ENCODE measurements around the gene SLC25A34. TPM values are rescaled to one million over a fixed set of nuclear protein-coding genes. Genes with fewer than 3 reads are reported as not detected.

SLC25A34 gene
- total RNA-seq, 1 experiment from 2014 or later = 1.1 TPM

DNA sequence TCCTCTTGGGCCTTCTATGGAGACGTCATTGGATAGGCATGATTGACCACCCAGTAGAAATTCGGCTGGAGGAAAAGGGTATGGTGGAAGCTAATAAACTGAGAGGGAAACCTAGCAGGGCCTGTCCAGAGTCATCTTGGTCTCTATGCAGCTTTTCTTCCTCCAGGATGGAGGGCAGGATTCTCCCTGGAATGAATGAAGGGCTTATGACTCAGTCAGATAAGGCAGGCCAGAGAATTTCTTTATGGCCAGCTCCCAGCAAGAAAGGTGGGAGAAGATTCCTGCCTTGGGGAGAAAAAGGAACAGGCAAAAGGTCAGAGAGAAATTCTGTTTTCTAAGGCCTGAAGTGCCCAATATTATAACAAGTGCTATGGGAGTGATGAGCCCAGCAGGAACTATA lies 39.6 kb downstream of the SLC25A34 start:
- ChIA-PET CTCF (interaction anchor here (0.7 to 3.2 kb wide), 4 partner anchors 16 to 73 kb away, joined by 3 to 12 read pairs (median 6); no protein-coding TSS in a partner anchor), POLR2A (no interaction called here)

More for the DNA sequence above, 39.6 kb downstream of the SLC25A34 start:
- H3K9me3 Mint-ChIP-seq = no peaks in the 10 kb centered on the region
- no peak overlapping the region for H3K27ac Mint-ChIP-seq
- peaks cover 73% of the 10 kb centered on the region for H3K36me3 Mint-ChIP-seq
- no peaks in the 10 kb centered on the region for H3K27me3 Mint-ChIP-seq (ENCODE audit: low read depth)
- H3K4me3 Mint-ChIP-seq = no peak overlapping the region
- H3K4me1 Mint-ChIP-seq = no peaks in the 10 kb centered on the region
- DNase-seq (ENCODE audit: low spot score) = no peak
- TF ChIP-seq, protein P1, sequence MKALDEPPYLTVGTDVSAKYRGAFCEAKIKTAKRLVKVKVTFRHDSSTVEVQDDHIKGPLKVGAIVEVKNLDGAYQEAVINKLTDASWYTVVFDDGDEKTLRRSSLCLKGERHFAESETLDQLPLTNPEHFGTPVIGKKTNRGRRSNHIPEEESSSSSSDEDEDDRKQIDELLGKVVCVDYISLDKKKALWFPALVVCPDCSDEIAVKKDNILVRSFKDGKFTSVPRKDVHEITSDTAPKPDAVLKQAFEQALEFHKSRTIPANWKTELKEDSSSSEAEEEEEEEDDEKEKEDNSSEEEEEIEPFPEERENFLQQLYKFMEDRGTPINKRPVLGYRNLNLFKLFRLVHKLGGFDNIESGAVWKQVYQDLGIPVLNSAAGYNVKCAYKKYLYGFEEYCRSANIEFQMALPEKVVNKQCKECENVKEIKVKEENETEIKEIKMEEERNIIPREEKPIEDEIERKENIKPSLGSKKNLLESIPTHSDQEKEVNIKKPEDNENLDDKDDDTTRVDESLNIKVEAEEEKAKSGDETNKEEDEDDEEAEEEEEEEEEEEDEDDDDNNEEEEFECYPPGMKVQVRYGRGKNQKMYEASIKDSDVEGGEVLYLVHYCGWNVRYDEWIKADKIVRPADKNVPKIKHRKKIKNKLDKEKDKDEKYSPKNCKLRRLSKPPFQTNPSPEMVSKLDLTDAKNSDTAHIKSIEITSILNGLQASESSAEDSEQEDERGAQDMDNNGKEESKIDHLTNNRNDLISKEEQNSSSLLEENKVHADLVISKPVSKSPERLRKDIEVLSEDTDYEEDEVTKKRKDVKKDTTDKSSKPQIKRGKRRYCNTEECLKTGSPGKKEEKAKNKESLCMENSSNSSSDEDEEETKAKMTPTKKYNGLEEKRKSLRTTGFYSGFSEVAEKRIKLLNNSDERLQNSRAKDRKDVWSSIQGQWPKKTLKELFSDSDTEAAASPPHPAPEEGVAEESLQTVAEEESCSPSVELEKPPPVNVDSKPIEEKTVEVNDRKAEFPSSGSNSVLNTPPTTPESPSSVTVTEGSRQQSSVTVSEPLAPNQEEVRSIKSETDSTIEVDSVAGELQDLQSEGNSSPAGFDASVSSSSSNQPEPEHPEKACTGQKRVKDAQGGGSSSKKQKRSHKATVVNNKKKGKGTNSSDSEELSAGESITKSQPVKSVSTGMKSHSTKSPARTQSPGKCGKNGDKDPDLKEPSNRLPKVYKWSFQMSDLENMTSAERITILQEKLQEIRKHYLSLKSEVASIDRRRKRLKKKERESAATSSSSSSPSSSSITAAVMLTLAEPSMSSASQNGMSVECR (CRISPR knock-in tag; IDR thresholded peaks at IDR 0.05; ENCODE audit: borderline replicate concordance) = no peak
- TF ChIP-seq ZNF423 (CRISPR knock-in tag; IDR thresholded peaks at IDR 0.05) (no peak), ZNF121 (CRISPR knock-in tag; IDR thresholded peaks at IDR 0.05) (no peak), ZNF671 (CRISPR knock-in tag; IDR thresholded peaks at IDR 0.05) (no peak), ZNF219 (CRISPR knock-in tag; IDR thresholded peaks at IDR 0.05; ENCODE audit: borderline replicate concordance) (no peak)
- TF ChIP-seq, protein P2, sequence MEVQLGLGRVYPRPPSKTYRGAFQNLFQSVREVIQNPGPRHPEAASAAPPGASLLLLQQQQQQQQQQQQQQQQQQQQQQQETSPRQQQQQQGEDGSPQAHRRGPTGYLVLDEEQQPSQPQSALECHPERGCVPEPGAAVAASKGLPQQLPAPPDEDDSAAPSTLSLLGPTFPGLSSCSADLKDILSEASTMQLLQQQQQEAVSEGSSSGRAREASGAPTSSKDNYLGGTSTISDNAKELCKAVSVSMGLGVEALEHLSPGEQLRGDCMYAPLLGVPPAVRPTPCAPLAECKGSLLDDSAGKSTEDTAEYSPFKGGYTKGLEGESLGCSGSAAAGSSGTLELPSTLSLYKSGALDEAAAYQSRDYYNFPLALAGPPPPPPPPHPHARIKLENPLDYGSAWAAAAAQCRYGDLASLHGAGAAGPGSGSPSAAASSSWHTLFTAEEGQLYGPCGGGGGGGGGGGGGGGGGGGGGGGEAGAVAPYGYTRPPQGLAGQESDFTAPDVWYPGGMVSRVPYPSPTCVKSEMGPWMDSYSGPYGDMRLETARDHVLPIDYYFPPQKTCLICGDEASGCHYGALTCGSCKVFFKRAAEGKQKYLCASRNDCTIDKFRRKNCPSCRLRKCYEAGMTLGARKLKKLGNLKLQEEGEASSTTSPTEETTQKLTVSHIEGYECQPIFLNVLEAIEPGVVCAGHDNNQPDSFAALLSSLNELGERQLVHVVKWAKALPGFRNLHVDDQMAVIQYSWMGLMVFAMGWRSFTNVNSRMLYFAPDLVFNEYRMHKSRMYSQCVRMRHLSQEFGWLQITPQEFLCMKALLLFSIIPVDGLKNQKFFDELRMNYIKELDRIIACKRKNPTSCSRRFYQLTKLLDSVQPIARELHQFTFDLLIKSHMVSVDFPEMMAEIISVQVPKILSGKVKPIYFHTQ (CRISPR knock-in tag; IDR thresholded peaks at IDR 0.05) = no peak
- TF ChIP-seq, protein P3, sequence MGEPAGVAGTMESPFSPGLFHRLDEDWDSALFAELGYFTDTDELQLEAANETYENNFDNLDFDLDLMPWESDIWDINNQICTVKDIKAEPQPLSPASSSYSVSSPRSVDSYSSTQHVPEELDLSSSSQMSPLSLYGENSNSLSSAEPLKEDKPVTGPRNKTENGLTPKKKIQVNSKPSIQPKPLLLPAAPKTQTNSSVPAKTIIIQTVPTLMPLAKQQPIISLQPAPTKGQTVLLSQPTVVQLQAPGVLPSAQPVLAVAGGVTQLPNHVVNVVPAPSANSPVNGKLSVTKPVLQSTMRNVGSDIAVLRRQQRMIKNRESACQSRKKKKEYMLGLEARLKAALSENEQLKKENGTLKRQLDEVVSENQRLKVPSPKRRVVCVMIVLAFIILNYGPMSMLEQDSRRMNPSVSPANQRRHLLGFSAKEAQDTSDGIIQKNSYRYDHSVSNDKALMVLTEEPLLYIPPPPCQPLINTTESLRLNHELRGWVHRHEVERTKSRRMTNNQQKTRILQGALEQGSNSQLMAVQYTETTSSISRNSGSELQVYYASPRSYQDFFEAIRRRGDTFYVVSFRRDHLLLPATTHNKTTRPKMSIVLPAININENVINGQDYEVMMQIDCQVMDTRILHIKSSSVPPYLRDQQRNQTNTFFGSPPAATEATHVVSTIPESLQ (CRISPR knock-in tag; IDR thresholded peaks at IDR 0.05) = no peak
- TF ChIP-seq, protein P4, sequence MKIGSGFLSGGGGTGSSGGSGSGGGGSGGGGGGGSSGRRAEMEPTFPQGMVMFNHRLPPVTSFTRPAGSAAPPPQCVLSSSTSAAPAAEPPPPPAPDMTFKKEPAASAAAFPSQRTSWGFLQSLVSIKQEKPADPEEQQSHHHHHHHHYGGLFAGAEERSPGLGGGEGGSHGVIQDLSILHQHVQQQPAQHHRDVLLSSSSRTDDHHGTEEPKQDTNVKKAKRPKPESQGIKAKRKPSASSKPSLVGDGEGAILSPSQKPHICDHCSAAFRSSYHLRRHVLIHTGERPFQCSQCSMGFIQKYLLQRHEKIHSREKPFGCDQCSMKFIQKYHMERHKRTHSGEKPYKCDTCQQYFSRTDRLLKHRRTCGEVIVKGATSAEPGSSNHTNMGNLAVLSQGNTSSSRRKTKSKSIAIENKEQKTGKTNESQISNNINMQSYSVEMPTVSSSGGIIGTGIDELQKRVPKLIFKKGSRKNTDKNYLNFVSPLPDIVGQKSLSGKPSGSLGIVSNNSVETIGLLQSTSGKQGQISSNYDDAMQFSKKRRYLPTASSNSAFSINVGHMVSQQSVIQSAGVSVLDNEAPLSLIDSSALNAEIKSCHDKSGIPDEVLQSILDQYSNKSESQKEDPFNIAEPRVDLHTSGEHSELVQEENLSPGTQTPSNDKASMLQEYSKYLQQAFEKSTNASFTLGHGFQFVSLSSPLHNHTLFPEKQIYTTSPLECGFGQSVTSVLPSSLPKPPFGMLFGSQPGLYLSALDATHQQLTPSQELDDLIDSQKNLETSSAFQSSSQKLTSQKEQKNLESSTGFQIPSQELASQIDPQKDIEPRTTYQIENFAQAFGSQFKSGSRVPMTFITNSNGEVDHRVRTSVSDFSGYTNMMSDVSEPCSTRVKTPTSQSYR (CRISPR knock-in tag; IDR thresholded peaks at IDR 0.05) = no peak
- no peak for ATAC-seq

All from WTC11 (cell line).